ENCODE measurements around the gene PADI1.
A peak's percentile ranks its signal among the peaks of the same experiment; 100 is the strongest.

The PADI1 gene

GRCh38 chr1:17204546-17205440, at the start of gene PADI1:
TSS of gene PADI1 (plus strand) at chr1:17205128. CDS start at chr1:17205218, 90 bp downstream.
- DNase-seq: no peak

GRCh38 chr1:17155257-17155920, 49.5 kb upstream of the PADI1 start:
- no peak for DNase-seq

- DNase-seq: no peak
Measured at GRCh38 chr1:17156108-17156507, 48.8 kb upstream of the PADI1 start.

GRCh38 chr1:17158961-17159360, 46.0 kb upstream of the PADI1 start:
- DNase-seq: no peak

- no peak for DNase-seq
Measured at GRCh38 chr1:17161137-17161740, 43.7 kb upstream of the PADI1 start.

GRCh38 chr1:17161926-17162800, 42.8 kb upstream of the PADI1 start:
- DNase-seq: no peak

GRCh38 chr1:17162941-17163340, 42.0 kb upstream of the PADI1 start:
- no peak for DNase-seq

- no peak for DNase-seq
Measured at GRCh38 chr1:17163371-17163770, 41.6 kb upstream of the PADI1 start.

GRCh38 chr1:17163789-17164666, 40.9 kb upstream of the PADI1 start:
- DNase-seq: no peak

GRCh38 chr1:17165823-17166222, 39.1 kb upstream of the PADI1 start:
- no peak for DNase-seq

GRCh38 chr1:17167041-17167785, 37.7 kb upstream of the PADI1 start:
- DNase-seq: no peak

- DNase-seq: no peak
Measured at GRCh38 chr1:17167786-17168090, 37.2 kb upstream of the PADI1 start.

GRCh38 chr1:17168091-17168876, 36.6 kb upstream of the PADI1 start:
- no peak for DNase-seq

- DNase-seq: no peak
Measured at GRCh38 chr1:17170571-17170970, 34.4 kb upstream of the PADI1 start.

GRCh38 chr1:17173217-17173616, 31.7 kb upstream of the PADI1 start:
- DNase-seq: no peak

- no peak for DNase-seq
Measured at GRCh38 chr1:17176306-17177061, 28.4 kb upstream of the PADI1 start.

GRCh38 chr1:17177651-17178050, 27.3 kb upstream of the PADI1 start:
- no peak for DNase-seq

GRCh38 chr1:17181781-17182464, 23.0 kb upstream of the PADI1 start:
- peak; percentile 46 for DNase-seq

All from CD4-positive, alpha-beta T cell treated with Interleukin-17A for 4 hours (primary cell).